ENCODE measurements around the gene CADM2.

DNA sequence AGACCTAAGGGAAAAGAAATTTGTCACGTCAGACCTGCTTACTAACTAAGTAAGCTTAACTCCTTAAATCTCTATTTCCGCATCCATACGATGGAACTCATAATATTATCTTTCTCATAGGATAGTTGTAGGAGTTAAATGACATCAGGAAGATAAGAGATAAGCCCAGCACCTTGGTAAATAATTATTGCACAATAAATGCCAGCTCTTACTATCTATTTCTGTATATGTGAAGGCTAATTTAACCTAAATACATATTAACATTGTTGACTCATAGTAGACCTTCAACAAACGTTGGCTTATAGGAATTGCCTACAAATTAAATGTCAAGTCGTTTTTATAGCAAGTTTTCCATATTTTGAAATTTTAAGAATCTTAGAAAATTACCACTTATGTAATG is 709.0 kb downstream of the CADM2 start:
- no peak for TF ChIP-seq POLR2AphosphoS5 (IDR thresholded peaks at IDR 0.05)
- TF ChIP-seq POLR2A (IDR thresholded peaks at IDR 0.05): no peak
- TF ChIP-seq, protein P1, sequence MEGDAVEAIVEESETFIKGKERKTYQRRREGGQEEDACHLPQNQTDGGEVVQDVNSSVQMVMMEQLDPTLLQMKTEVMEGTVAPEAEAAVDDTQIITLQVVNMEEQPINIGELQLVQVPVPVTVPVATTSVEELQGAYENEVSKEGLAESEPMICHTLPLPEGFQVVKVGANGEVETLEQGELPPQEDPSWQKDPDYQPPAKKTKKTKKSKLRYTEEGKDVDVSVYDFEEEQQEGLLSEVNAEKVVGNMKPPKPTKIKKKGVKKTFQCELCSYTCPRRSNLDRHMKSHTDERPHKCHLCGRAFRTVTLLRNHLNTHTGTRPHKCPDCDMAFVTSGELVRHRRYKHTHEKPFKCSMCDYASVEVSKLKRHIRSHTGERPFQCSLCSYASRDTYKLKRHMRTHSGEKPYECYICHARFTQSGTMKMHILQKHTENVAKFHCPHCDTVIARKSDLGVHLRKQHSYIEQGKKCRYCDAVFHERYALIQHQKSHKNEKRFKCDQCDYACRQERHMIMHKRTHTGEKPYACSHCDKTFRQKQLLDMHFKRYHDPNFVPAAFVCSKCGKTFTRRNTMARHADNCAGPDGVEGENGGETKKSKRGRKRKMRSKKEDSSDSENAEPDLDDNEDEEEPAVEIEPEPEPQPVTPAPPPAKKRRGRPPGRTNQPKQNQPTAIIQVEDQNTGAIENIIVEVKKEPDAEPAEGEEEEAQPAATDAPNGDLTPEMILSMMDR (IDR thresholded peaks at IDR 0.05): no peak

Data from upper lobe of left lung (tissue), 4 donors.